HG02642 (cell line): ENCODE results near the gene TPI1.

Source experiments
- ATAC-seq: cut with Tn5 transposase; IDR thresholded peaks from one replicate; pipeline ENCODE4 v1.9.1; 2021; ENCODE audit warnings: mild to moderate bottlenecking; ENCODE audit not compliant: unreplicated experiment, poor library complexity

Gene TPI1

GRCh38 chr12:6914246-6914946 lies 47.1 kb downstream of the TPI1 start, which contains the start of gene ENO2:
Gene ENO2, plus strand, starts transcription at chr12:6914580. Its CDS starts 1,253 bp downstream, at chr12:6915833.
- ATAC-seq: peak; percentile 73

GRCh38 chr12:6914947-6915788 lies 47.8 kb downstream of the TPI1 start:
- ATAC-seq: no peak

GRCh38 chr12:6915789-6916285 lies 48.5 kb downstream of the TPI1 start:
- no peak for ATAC-seq

DNA sequence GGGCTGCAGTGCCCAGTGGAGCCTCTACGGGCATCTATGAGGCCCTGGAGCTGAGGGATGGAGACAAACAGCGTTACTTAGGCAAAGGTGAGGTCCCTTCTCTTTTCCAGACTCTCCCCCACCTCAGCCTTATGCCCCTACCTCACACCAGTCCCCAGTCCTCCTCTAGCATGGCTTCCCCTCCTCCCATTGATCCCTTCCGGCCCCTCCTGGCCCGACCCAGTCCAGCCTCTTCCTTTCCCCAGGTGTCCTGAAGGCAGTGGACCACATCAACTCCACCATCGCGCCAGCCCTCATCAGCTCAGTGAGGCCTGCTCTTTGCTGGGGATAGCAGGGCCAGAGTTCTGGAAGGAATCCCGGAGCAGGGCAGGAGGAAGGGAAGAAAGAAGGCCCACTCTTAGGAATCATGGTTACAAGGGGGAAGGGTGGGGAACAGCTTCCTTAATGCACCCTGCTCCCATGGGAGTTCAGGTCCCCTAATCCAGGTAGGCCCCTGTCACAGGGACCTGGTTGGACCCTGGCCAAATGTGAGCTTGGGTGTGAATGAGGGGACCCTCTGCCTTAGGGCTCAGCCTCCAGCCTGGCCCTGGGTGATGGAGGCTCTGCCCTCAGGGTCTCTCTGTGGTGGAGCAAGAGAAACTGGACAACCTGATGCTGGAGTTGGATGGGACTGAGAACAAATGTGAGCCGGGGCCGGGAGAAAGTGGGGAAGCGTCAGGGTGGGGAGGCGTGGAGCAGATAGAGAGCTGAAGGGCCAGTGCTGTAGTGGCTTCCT lies 49.3 kb downstream of the TPI1 start:
- ATAC-seq: no peak

DNA sequence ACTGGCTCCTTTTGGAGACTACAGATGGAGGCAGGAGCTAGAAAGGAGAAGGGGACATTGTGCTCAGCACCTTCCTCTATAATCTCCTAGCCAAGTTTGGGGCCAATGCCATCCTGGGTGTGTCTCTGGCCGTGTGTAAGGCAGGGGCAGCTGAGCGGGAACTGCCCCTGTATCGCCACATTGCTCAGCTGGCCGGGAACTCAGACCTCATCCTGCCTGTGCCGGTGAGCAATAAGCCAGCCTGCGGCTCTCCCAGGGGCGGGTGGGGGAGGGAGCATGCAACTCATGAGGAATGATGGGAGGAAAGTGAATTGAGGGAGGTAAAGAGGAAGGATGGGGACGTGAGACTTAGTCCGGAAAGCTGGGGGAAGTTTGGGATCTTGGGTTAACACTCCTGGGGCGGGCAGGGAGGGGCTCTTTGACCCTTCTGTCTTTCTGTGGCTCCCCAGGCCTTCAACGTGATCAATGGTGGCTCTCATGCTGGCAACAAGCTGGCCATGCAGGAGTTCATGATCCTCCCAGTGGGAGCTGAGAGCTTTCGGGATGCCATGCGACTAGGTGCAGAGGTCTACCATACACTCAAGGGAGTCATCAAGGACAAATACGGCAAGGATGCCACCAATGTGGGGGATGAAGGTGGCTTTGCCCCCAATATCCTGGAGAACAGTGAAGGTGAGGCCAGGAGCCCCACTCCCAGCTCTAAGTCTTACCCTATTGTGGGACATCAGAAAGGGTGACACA lies 50.3 kb downstream of the TPI1 start:
- ATAC-seq: no peak

GRCh38 chr12:6919588-6919987 lies 52.3 kb downstream of the TPI1 start:
- no peak for ATAC-seq
